ENCODE measurements around the gene HNRNPF. TPM values are rescaled to one million over a fixed set of nuclear protein-coding genes. Genes with fewer than 3 reads are reported as not detected.

The HNRNPF gene
- total RNA-seq, 1 donor from 2014 or later, result 175 TPM

- Histone ChIP-seq H2AFZ (replicated peaks) (no peak overlapping the region), H3K36me3 (no peaks in the 10 kb centered on the region), H3K4me1 (peaks cover under 1% of the 10 kb centered on the region), H4K20me1 (ENCODE audit: low read depth) (peaks cover 19% of the 10 kb centered on the region), H3K79me2 (ENCODE audit: low read depth) (peaks cover 21% of the 10 kb centered on the region), H3K27me3 (no peaks in the 10 kb centered on the region), H3K4me3 (no peak overlapping the region), H3K9ac (no peak overlapping the region), H3K27ac (no peak overlapping the region), H3F3A (ENCODE audit: low read depth) (peaks cover 14% of the 10 kb centered on the region), H3K9me3 (ENCODE audit: low read depth) (no peaks in the 10 kb centered on the region), H3K4me2 (no peak overlapping the region)
- no peak for TF ChIP-seq EZH2phosphoT487 (IDR thresholded peaks at IDR 0.05)
- no peak for TF ChIP-seq CTCF (IDR thresholded peaks at IDR 0.05)
- TF ChIP-seq EZH2 (IDR thresholded peaks at IDR 0.05), result no peak
- Mint-ChIP-seq H3K4me3 (no peak overlapping the region), H3K27ac (no peak overlapping the region), H3K36me3 (peaks cover 1% of the 10 kb centered on the region), H3K4me1 (peaks cover 4% of the 10 kb centered on the region), H3K9me3 (peaks cover 6% of the 10 kb centered on the region), H3K27me3 (ENCODE audit: insufficient read depth, low read depth) (no peaks in the 10 kb centered on the region)
- DNase-seq (ENCODE audit: low spot score), result no peak
Observed at GRCh38 chr10:43411536-43411935, 2.5 kb upstream of the HNRNPF start.

GRCh38 chr10:43410345-43410744, 1.4 kb upstream of the HNRNPF start:
- H3K4me3 Mint-ChIP-seq, result peak overlapping the region; percentile 48
- H3K9ac ChIP-seq, result no peak overlapping the region
- H3K36me3 ChIP-seq, result no peaks in the 10 kb centered on the region
- H3K36me3 Mint-ChIP-seq, result peaks cover 1% of the 10 kb centered on the region
- H3K9me3 ChIP-seq (ENCODE audit: low read depth), result no peaks in the 10 kb centered on the region
- H3K27ac Mint-ChIP-seq, result no peak overlapping the region
- no peak overlapping the region for H3K27ac ChIP-seq
- no peaks in the 10 kb centered on the region for H3K27me3 Mint-ChIP-seq (ENCODE audit: insufficient read depth, low read depth)
- H3K4me1 ChIP-seq, result peaks cover 10% of the 10 kb centered on the region
- no peak overlapping the region for H2AFZ ChIP-seq (replicated peaks)
- peaks cover 6% of the 10 kb centered on the region for H3K9me3 Mint-ChIP-seq
- H3K79me2 ChIP-seq (ENCODE audit: low read depth), result peaks cover 33% of the 10 kb centered on the region
- H3K27me3 ChIP-seq, result no peaks in the 10 kb centered on the region
- H3K4me3 ChIP-seq, result no peak overlapping the region
- H4K20me1 ChIP-seq (ENCODE audit: low read depth), result peaks cover 31% of the 10 kb centered on the region
- TF ChIP-seq CTCF (IDR thresholded peaks at IDR 0.05) (no peak), EZH2 (IDR thresholded peaks at IDR 0.05) (no peak), EZH2phosphoT487 (IDR thresholded peaks at IDR 0.05) (no peak)
- H3K4me2 ChIP-seq, result no peak overlapping the region
- no peak for DNase-seq (ENCODE audit: low spot score)
- peaks cover 14% of the 10 kb centered on the region for H3F3A ChIP-seq (ENCODE audit: low read depth)
- H3K4me1 Mint-ChIP-seq, result peaks cover 8% of the 10 kb centered on the region

- peak overlapping the region; percentile 63 for H3K4me3 ChIP-seq
- H3K9ac ChIP-seq, result no peak overlapping the region
- H4K20me1 ChIP-seq (ENCODE audit: low read depth), result peaks cover 39% of the 10 kb centered on the region
- no peak for DNase-seq (ENCODE audit: low spot score)
- H3K9me3 ChIP-seq (ENCODE audit: low read depth), result no peaks in the 10 kb centered on the region
- peaks cover 6% of the 10 kb centered on the region for H3K9me3 Mint-ChIP-seq
- H3K4me1 Mint-ChIP-seq, result peaks cover 12% of the 10 kb centered on the region
- H3K27me3 Mint-ChIP-seq (ENCODE audit: insufficient read depth, low read depth), result no peaks in the 10 kb centered on the region
- H3K36me3 Mint-ChIP-seq, result peaks cover 1% of the 10 kb centered on the region
- H3K4me3 Mint-ChIP-seq, result peak overlapping the region; percentile 98
- no peak overlapping the region for H3K27ac ChIP-seq
- peaks cover 17% of the 10 kb centered on the region for H3F3A ChIP-seq (ENCODE audit: low read depth)
- no peaks in the 10 kb centered on the region for H3K36me3 ChIP-seq
- H3K4me1 ChIP-seq, result peaks cover 10% of the 10 kb centered on the region
- H3K4me2 ChIP-seq, result peak overlapping the region; percentile 33
- peak overlapping the region; percentile 99 for H3K27ac Mint-ChIP-seq
- H3K27me3 ChIP-seq, result no peaks in the 10 kb centered on the region
- H2AFZ ChIP-seq (replicated peaks), result peak overlapping the region; percentile 77
- TF ChIP-seq EZH2phosphoT487 (IDR thresholded peaks at IDR 0.05) (no peak), CTCF (IDR thresholded peaks at IDR 0.05) (no peak), EZH2 (IDR thresholded peaks at IDR 0.05) (no peak)
- H3K79me2 ChIP-seq (ENCODE audit: low read depth), result peaks cover 41% of the 10 kb centered on the region
Observed at GRCh38 chr10:43409385-43410109, 561 bp upstream of the HNRNPF start.

Data from neural progenitor cell (in vitro differentiated cells).